Putamen (tissue), 1 donor: Measurements from ENCODE around the gene SNCAIP.
A peak's percentile ranks its signal among the peaks of the same experiment; 100 is the strongest.

ENCODE experiments used
- DNase-seq: peaks from one replicate; pipeline ENCODE4 v3.0.0-alpha.2; 2016; ENCODE audit warnings: low spot score

Gene SNCAIP

DNA sequence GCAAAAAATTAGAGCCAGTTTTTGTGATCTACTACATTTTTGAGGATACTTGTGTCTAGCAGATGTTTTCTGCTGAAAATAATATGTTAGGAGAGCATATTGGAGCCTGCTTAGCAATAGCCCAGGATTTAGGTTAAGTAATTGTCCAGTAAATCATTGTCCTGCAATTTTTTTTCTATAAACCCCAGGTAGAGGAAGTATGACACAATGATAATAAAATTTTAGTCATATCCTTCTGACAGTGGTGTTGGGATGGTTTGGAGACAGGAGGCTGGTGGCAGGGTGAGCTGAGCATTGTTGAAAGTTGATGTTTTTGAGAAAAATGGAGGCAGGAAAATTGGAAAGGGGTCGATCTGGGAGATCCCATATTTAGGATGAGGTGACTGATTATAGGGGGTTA is 3.5 kb downstream of the SNCAIP start:
- DNase-seq = no peak

DNA sequence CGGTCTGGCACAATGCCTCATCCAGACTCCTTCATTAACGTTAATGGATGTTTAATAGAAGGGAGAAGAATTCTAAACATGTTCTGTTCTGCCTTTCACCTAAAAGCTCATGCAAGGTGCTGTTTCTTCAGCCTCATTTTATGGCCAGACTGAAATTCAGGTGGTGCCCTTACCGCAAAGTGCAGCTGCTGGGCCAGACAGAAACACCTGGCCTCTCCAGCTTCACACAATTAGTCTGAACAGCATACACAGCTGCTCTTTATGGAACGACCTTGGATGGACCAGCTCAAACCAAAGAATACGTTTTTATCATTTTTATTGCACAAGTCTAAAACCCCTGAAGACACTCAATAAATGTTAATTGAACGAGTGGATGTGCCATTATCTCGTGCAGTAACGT is 4.6 kb downstream of the SNCAIP start:
- no peak for DNase-seq

DNA sequence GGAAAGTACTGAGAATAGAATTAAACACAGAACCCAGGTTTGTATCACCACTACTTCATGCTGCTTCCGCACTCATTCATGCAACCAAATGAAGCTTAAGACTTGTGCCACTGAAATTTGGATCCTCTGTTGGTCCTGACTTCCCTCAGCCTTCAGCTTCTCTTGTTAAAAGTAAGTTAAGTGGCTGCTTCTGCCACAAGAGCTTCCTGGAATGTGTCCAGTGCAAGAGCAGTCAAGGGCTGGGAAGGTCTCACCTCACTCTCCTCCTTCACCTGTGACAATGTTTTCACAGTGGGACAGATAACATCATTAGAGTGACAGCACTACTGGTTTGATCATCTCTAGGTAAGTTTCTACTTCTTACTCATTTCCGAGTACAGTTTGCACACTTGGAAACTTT is 7.9 kb downstream of the SNCAIP start:
- DNase-seq = no peak

DNA sequence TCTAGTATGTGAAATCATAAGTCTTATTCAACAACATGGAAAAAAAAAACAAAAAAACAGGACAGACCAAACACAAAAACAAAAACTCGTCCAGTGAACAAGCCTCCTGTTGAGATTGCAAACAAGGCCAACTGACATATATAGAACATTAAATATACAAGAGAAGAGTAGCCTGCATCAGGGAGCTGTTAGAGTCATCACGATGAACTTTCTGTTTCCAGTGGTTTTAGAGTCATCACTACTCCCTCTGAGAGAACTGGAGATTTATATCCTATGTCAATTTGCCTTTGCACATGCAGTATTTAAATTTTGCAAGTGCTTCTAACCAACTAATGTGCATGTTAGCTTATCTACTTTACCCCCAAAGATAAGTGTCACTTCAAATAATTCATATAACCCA is 9.9 kb downstream of the SNCAIP start:
- no peak for DNase-seq

DNA sequence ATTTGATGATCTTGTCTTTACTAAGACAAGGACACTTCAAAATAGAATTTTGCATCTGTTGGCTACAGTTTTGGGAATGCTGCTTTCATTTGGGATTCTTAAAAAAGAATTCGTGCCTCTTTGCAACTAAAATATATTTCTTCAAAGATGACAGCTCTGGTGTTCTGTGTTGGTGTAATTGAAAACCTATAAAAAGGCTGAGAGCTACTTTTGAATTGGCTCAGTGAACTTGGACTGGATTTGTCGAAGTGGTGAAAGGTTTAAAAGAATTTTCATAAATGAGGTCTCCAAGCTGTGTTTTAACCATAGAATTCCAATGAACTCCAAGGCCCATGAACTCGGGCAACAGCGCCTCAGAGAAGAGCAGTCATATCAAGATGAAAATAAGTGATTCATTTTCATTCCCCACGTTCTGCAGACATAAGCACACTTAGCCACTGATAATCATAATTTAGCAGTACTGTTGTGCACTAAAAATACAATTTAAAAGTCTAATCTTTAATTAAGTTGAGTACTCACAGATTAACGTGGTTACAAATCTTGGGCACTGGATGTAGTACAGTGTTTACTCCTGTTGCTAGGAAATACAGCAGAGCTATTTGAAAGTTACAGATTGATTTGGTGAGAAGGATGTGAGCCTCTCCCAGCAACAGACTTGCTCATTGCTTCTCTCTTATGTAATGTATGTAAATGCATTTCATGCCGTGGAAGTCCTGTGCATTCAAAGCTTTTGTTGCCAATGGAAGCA is 10.9 kb downstream of the SNCAIP start:
- DNase-seq = peak; percentile 33

DNA sequence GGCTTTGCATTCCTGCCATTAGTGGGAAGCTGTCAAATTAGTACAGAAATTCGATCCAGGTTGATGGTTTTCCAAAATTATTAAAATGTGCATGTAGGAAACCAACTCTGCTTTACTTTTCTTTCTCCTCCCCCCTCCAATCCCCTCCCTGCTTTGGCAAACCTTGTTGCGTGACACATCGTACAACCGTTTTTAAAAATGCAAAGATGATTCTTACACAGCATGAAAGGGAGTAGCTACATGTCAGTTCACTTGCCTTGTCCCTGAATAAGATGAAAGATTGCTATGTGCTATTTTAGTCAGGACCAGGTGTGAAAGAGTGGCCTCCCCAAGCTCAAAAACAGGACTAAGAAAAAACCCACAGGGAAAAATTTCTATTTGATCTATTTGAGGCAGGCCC is 11.7 kb downstream of the SNCAIP start:
- DNase-seq = no peak

DNA sequence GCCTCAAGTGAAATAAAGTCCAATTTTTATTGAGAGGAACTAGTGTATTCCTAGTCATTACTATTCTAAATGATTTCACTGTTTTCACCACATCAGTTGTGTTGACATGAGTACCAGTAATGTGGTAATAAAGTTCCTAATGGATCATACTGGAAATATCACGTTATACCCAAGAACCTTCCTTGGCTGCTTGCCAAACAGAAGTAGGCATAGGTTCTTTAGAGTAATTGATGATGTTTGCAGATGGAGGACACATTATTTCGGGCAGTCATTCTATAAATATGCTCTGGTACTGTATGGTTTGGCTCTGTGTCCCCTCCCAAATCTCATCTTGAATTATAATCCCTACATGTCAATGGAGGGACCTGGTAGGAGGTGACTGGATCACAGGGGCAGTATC is 15.1 kb downstream of the SNCAIP start:
- no peak for DNase-seq

DNA sequence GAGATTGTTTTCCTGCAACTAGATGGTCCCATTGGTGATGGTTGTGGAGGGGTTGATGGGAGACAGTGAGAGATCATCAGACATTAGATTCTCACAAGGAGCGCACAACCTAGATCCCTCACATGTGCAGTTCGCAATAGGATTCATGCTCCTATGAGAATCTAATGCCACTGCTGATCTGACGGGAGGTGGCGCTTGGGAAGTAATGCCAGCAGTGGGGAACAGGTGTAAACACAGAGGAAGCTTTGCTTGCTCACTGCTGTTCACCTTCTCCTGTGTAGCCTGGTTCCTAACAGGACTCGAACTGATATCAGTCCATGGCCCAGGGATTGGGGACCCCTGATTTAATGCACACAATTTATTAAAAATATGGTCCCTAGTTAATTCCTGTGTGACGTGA is 18.8 kb downstream of the SNCAIP start:
- no peak for DNase-seq

DNA sequence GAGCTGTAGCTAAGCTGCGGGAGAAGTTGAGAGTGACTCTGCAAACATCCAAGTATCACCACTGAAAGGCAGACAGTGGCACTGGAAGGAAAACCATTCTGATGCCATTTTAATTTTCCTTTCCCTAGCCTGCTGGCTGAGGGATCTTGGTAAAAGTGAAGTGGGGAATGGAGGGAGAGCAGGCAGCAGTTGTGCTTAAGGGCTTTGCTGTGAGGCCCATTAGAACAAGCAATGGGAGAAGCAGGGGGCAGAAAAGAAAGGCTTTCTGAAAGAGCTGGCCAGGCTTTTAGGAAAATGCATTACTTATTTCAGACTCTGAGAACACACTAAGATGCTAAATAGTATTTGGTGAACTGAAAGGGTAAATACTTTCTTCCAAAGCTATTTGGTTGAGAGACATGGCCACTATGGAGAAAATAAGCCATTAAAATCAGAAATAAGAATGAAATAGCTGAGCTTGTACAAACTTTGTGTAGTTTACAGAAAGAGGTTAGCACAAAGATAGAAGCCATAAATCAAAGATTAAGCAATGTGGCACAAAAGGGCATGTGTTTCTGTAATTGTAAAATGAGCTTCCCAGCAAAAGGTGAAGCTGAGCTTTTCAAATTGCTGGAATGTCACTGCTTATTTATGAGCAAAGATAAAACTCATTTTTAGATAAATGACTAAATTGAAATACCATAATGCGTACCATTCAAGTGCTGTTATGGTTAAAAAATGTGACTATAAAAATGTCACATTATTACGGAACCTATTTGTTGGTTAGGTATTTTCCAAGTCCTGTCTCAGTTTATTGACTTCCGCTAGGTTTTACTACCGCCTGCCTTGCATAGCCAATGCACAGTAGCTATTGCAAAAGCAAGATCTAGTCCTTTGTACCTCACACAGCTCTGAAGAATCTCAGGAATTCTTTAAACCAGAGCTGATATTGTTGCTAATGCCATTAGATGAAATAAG is 20.8 kb downstream of the SNCAIP start:
- DNase-seq = no peak

DNA sequence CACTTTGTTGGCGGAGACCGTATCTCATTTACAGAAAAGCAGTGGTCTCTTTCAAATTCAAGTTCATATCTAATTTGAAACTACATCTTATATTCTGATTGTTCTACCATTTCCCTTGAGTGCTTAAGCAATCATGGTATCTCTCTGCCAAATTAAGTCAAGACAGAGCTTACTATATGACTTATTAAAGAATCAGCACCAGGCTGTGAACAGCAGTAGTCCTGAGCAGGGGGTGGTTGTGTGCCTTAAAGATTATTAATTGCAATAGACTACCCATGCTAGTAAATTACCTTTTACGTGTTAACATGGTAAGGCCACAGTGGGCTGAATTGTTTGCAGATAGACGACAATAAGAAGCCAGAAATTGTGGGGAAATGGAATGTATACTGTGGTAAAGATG is 21.5 kb downstream of the SNCAIP start:
- no peak for DNase-seq

DNA sequence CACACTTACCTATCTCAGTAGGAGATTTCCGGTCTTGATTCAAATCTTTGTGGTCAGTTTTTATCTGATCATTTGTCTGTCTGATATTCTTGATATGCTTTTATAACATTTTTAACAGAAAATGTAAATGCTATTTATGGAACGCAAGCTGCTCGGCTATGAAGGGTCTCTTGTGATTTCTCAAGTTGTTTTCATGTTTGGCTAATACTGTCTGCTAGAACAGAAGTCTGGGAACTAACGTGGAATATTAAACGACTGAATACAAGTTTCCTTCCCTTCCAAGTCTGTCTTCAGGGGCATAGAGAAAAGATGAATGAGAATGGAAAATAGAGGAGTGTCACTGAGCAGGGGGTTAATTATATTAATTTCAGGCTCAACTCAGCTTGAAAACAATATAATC is 27.6 kb downstream of the SNCAIP start:
- DNase-seq = no peak

DNA sequence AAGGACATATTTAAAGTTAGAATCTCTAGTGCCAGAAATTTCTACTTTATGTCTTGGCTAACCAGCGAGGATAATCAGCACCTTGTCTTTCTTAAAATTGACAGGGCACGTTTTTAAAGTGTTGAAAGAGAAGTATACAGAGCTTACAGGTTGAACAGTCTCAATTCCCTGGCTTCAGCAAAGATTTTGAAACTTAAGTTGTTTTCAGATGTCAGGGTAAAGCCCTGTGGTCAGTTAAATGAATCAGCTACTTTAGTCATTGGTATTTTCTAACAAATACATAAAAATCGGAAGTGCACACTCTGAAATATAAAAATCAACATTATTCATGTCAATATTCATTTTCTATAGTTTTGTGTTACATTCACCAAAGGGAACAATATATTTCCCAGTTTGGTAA is 29.1 kb downstream of the SNCAIP start:
- no peak for DNase-seq

DNA sequence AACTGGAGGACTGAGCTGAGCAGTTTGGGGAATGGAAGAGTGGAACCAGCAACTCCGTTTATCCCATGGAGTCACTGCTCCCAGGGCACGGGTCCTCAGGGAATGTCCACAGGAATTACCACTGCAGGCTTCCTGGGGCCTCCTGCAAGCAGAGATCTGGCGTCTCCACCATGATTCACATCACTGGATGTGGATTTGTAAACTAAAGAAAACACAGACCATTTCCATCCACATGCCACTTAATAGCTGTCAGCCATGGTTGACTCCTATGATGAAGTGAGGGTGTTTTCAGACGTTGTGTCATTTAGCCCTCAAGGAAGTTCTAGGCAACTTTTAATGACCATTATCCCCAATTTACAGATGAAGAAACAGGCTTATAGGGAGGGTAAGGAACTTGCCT is 30.2 kb downstream of the SNCAIP start:
- DNase-seq = no peak

DNA sequence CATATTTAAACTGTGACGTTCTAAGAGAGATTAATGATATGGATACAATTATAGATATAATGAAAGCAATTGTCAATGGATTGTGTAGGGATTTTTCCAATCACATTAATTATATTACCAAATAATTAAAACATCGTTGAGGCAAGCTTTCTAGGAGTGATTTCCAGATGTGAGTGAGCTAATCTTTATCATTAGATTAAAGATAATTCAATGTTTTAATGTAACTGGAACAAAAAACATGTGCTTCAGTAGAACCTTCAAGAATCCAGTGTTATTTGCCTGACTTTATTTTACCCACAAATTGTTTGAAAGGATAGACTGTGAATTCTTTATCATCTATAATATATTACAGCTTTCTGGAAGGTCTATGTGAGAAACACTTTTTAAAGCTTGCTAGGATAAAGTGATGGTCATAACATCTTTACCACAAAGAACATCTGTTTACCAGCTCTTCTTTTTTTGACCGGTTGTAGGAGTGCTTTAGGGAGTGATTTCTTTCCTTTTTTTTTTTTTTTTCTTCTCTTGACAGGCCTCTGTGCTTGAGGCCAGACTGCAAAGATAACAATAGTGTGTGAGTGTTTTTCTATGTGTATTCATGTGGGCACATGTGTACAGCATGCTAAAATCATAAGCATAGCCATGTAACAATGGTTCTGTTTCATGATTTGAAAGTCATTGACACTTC is 35.0 kb downstream of the SNCAIP start:
- no peak for DNase-seq

DNA sequence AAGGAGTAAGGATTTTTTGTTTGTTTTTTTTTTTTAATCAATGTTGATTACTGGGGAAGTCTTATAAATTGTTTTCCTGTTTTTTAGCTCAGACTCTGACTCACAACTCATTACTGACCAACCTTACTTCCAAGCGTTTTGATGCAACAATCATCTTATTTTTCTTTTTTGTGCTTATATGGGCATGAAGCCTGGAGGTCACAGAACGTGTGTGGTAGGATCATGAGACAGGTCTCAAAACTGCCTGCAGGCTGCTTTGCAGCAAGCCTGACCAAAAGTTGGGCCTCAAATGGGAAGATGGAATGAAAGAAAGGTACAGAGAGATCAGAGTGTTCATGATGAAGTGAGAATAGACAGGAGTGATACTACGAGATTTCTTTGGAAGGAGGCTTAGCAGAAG is 38.5 kb downstream of the SNCAIP start:
- no peak for DNase-seq

DNA sequence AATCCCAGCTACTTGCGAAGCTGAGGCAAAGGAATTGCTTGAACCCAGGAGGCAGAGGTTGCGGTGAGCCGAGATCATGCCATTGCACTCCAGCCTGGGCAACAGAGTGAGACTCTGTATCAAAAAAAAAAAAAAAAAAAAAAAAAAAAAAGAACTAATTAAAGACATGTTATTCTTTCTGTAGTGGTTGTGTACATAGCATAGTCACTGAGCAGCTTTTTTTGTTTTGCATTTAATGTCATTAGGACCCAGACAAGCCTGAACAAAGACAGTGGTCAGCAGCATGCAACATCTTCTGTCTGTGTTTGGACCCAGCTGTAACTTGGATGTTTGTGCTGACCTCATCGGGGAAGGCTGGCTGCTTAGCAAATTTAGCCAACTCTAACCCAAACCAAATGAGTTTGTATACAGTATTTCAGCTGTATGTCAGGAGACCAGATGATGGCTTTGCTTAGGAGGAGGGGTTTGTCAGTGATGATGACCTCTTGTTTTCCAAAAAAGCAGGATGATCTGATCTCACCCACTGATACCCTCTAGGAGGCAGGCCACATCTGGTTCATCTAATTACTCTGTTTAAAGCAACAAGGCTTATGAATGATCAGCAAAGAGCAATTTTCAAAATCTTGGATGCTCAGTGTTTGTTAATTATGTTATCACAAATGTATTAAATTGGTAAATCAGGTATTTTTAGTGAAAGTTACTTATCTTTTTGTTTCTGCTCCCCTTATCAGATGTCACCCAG is 39.5 kb downstream of the SNCAIP start:
- DNase-seq = no peak

DNA sequence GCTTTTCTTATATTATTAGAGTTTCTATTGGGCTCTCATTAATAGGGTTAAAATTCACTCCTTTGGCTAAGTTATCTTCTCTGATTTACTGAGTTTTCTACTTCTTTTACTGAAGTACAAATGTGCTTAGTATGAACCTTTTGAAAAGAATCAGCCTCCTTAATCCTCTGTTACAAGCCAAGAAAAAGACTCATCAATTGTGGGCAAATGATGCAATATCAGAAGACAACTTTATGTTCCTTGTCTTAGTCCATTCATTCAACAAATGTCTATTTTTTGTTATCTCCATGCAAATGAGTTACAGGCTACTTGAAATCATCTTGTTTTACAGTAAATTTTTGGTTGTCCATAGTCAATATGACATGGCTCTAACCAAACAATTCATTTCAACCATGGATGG is 40.3 kb downstream of the SNCAIP start:
- DNase-seq = no peak

DNA sequence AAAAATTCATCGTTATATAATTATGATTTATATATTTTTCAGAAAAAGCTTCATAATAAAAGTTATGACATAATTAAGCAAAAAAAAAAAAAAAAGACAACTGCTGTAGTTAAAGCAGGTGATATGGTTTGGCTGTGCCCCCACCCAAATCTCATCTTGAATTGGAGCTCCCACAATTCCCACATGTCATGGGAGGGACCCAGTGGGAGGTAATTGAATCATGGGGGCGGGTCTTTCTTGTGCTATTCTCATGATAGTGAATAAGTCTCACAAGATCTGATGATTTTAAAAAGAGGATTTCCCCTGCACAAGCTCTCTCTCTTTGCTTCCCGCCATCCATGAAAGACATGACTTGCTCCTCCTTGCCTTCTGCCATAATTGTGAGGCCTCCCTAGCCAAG is 41.3 kb downstream of the SNCAIP start:
- peak; percentile 38 for DNase-seq

DNA sequence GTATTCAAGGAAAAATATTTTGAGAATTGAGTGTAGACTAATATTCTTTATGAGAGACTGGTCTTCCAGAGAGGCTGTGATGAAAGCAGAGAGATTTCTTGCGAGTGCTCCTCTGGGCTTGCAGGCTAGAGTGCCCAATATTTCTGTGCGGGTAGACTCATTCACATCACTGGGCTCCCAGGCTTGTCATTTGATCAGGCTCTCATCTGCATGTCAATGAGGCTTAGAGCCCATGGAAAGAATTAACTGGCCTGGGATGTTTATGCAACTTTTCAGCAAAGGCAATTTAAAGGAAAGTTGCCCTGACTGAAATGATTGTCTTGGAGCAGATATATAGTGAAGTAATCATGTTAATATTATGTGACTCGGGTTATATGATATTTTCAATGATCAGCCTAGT is 42.3 kb downstream of the SNCAIP start:
- peak; percentile 44 for DNase-seq

DNA sequence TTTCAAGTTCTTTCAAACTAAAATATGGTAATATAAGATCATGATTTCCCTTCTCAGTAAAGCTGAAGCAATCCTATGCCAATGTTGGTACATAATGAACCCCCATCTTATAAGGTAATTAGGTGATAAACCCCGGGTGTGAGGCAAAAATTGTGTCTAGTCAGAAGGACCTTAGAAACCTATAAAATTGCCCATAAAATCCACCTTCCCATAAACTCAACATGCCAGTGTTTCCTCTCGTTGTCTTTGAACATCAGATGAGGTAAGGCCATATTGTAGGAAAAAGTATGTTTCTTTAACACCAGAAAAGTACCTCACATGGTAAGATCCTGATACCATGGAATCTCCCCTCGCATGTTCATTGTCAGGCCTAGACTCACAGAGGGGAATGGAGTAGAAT is 43.3 kb downstream of the SNCAIP start:
- DNase-seq = no peak

DNA sequence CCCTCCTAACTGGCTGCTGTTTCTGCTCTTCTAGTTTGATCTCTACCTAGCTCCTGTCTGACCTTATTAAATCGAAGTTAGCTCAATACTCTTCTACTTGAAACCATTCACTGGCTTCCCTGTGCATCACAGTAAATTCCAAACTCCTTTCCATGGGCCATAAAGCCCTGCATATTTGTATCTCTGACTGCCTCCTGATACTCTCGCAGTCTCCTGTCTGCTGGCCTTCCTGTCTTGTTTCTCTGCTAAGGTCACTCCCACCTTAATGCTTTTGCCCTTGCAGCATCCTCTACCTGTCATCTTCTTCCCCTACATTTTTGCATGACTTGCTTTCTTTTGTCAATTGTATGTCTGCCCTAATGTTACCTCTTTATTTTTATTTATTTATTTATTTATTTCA is 44.8 kb downstream of the SNCAIP start:
- no peak for DNase-seq

DNA sequence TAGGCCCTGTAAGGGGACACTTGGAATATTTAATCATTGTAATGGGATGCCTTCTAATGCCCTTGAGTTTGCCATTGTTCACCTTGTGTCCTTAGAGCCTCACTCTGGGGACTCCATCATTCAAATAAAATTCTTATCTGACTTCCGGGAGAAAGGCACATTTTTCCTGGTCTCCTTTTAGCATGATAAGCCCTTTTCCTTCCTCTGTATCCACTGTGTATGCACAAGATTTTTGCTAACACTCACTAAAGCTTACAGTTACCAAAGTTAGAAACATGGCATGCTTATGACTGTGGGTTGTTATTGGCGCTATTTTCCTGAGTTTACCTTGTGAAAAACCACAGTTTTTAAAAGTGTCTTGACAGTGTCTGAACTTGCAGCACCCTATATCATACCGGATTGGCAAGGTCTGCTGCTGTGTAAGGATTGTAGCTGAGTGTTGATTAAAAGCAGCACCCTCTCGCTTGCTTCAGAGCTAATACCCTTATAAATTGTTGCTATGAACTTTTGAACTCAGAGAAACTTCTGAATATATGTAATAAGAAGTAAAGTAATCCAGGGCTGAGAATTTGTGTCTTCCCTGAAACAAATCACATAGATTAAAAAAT is 46.4 kb downstream of the SNCAIP start:
- DNase-seq = no peak
